Naive thymus-derived CD8-positive, alpha-beta T cell (primary cell): ENCODE measurements around the gene NIPAL4. TPM values are rescaled to one million over a fixed set of nuclear protein-coding genes. Genes with fewer than 3 reads are reported as not detected.
"Not testable (repeated sequence)": the region's sequence is repeated elsewhere in the genome, so short reads cannot be mapped to it uniquely, and the experiment has no call there.

Source experiments
- ATAC-seq, 2 donors: fragments of 150-1000 bp; cut with Tn5 transposase in 1 of 2; sonication (Bioruptor Pico), chemical (Tn5 transposase) in 1 of 2; 1 replicate in 1 of 2; 2 replicates in 1 of 2; pipeline ENCODE4 v1.10.0; 2021; ENCODE audit warnings: mild to moderate bottlenecking in 2 of 2, moderate library complexity in 2 of 2
- POLR2A ChIA-PET: fragments of 350-600 bp; sonication (Branson Sonifier 250); formaldehyde crosslinking; loops from one replicate; lab custom pipeline; 2021; ENCODE audit warnings: antibody characterized with exemption; lab: Charles Lee
- DNase-seq, 10 donors: peaks; one replicate each; pipeline versions ENCODE4 v3.0.0 to v3.0.0-alpha.2; 2020 to 2022
- H3K27ac Mint-ChIP-seq, 10 donors: one replicate each; pipeline ENCODE4 v1.8.0; 2020 to 2022; ENCODE audit warnings: mild to moderate bottlenecking in 10 of 10, mixed read lengths in 10 of 10, moderate library complexity in 4 of 10, inconsistent platforms in 1 of 10
- H3K27me3 Mint-ChIP-seq, 5 donors: one replicate each; pipeline ENCODE4 v1.8.0; 2021 to 2022; ENCODE audit warnings: mixed read lengths in 5 of 5
- H3K36me3 Mint-ChIP-seq, 3 donors: one replicate each; pipeline ENCODE4 v1.8.0; 2020 to 2022; ENCODE audit warnings: mixed read lengths in 3 of 3, mild to moderate bottlenecking in 2 of 3, inconsistent platforms in 1 of 3
- H3K4me1 Mint-ChIP-seq, 4 donors: one replicate each; pipeline ENCODE4 v1.8.0; 2021 to 2022; ENCODE audit warnings: mixed read lengths in 4 of 4
- H3K4me3 Mint-ChIP-seq, 10 donors: one replicate each; pipeline ENCODE4 v1.8.0; 2020 to 2022; ENCODE audit warnings: mild to moderate bottlenecking in 10 of 10, mixed read lengths in 10 of 10, moderate library complexity in 6 of 10, inconsistent platforms in 1 of 10
- H3K9me3 Mint-ChIP-seq, 9 donors: one replicate each; pipeline ENCODE4 v1.8.0; 2020 to 2022; ENCODE audit warnings: mixed read lengths in 9 of 9, mild to moderate bottlenecking in 3 of 9, inconsistent platforms in 1 of 9, moderate library complexity in 1 of 9
- polyA plus RNA-seq, 3 donors: library from polyadenylated mRNA; unstranded; fragments of 300-500 nt; fragmentation: Illumina TruSeq; gene quantifications; one replicate each; pipeline ENCODE4 v1.2.3, GENCODE V29; 2021
- total RNA-seq, 8 experiments: library from RNA in 2 of 8; stranded (reverse) in 2 of 8; gene quantifications; one replicate each; pipeline ENCODE4 v1.2.3 and lab custom pipeline; 2021 to 2026

Gene NIPAL4
- total and polyA plus RNA-seq, 5 experiments from 2014 or later: 0.11 to 0.26 TPM; not detected in 3

DNA sequence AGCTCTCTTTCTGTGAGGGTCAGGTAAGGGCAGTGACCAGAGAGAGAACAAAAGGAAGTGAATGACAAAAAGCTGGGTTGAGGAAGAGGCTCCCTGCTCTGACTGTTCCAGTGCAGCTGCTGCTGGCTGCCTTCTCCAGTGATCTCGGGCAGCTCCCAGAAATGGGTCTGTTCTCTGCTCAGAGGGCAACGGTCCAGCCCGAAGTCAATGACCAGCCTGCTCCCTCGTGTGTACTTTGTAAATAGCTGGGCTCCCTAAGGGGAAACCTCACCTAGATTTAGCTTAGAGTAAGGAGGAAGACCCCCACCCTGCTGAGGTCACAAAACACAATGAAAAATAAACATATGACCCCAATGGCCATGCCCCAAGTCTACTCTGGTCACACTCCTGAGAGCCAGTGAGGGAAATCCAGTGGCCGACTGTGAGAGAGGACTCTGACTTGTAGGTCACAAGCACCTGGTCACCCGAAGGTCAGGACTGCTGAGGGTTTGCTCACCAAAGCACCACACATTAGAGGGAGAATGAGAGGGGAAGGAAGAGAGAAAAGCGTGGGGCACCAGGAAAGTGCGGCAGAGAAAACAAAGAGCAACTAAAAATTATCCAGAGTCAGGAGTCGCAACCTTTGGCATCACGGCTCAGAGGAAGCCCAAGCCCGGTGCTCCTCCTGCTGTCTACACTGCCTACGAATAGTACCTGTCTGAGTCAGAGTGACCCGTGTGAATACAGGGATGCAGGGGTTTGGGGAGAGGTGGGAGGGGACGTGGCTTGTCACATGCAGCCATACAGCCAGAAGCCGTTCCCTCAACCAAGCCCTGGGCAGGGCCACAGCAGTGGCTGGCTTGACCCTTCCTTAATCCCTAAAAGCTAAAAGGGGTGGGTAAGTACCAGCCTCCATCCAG, 19.8 kb downstream of the NIPAL4 start:
- POLR2A ChIA-PET: no interaction called here
- DNase-seq (no peak), ATAC-seq (no peak)
- H3K4me3 Mint-ChIP-seq: no peak overlapping the region
- H3K27me3 Mint-ChIP-seq: peaks cover 0 to 3% (median 1%) of the 10 kb centered on the region in 5 donors
- H3K27ac Mint-ChIP-seq: peak overlapping the region in 2 of 10 donors; percentile 43 to 66
- H3K9me3 Mint-ChIP-seq: peaks cover 0 to 4% (median 0%) of the 10 kb centered on the region in 9 donors
- peaks cover 0 to 1% (median 0%) of the 10 kb centered on the region in 3 donors for H3K36me3 Mint-ChIP-seq
- peaks cover 0 to 45% (median under 1%) of the 10 kb centered on the region in 4 donors for H3K4me1 Mint-ChIP-seq

DNA sequence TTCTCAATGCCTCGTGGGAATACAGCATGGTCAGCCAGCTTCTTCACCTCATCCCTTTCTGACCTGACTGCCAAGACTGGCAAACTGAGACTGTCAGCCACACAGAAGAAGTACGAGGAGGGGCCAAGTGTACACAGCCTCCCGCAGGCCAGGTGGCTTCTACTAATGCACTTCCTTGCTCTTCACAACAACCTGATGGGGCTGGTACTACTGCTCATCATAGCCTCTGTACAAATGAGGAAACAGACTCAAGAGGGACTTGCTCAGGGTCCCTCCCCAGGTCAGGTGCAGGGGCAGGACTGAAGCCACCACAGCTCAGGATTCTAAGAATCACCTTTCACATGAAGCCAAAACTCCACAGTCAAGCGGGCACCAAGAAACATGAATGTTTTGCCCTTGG, 21.3 kb downstream of the NIPAL4 start:
- no peak for DNase-seq
- POLR2A ChIA-PET: no interaction called here
- H3K4me1 Mint-ChIP-seq: peaks cover 0 to 57% (median under 1%) of the 10 kb centered on the region in 4 donors
- H3K4me3 Mint-ChIP-seq: peak overlapping the region in 1 of 10 donors; percentile 50
- H3K9me3 Mint-ChIP-seq: peaks cover 0 to 4% (median 0%) of the 10 kb centered on the region in 9 donors
- H3K27me3 Mint-ChIP-seq: peaks cover 0 to 7% (median 1%) of the 10 kb centered on the region in 5 donors
- peak overlapping the region in 2 of 10 donors; percentile 53 to 67 for H3K27ac Mint-ChIP-seq
- peaks cover 0 to 1% (median 0%) of the 10 kb centered on the region in 3 donors for H3K36me3 Mint-ChIP-seq
- no peak for ATAC-seq

DNA sequence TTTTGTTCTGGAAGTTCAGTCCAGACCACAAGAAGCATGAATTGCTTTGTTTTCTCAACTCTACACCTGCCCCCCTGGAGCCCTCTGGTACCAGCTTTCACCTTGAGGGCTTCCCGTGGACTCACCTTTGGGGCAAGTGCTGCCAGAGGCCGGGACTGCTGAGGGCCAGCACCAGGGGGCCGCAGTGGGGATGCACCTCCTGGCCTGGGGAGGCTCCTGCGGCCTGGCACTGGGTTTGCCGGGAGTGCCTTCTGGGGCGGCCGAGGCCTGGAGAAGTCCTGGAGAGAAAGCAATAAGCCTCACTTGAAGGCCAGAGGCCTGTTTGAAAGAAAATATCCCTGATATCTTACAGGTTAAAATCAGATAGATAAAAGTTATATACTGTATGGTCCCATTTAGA, 21.7 kb downstream of the NIPAL4 start:
- Mint-ChIP-seq H3K4me1 (peaks cover 2 to 60% (median 4%) of the 10 kb centered on the region in 4 donors), H3K36me3 (peaks cover 0 to 1% (median 0%) of the 10 kb centered on the region in 3 donors), H3K9me3 (peaks cover 0 to 4% (median 0%) of the 10 kb centered on the region in 9 donors), H3K27ac (peak overlapping the region in 1 of 10 donors; percentile 9), H3K27me3 (peaks cover 0 to 7% (median 1%) of the 10 kb centered on the region in 5 donors), H3K4me3 (no peak overlapping the region)
- no peak for ATAC-seq
- DNase-seq: no peak
- POLR2A ChIA-PET: no interaction called here

DNA sequence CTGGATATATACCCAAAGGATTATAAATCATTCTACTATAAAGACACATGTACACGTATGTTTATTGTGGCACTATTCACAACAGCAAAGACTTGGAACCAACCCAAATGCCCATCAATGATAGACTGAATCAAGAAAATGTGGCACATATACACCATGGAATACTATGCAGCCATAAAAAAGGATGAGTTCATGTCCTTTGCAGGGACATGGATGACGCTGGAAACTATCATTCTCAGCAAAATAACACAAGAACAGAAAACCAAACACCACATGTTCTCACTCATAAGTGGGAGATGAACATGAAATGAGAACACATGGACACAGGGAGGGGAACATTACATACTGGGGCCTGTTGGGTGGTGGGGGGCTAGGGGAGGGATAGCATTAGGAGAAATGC, 22.7 kb downstream of the NIPAL4 start:
- H3K36me3 Mint-ChIP-seq, H3K9me3 Mint-ChIP-seq, POLR2A ChIA-PET, DNase-seq, ATAC-seq, H3K4me3 Mint-ChIP-seq: not testable (repeated sequence)
- H3K4me1 Mint-ChIP-seq: peaks cover 7 to 65% (median 9%) of the 10 kb centered on the region in 4 donors
- H3K27ac Mint-ChIP-seq: peak overlapping the region in 2 of 10 donors; percentile 6 to 26
- H3K27me3 Mint-ChIP-seq: peaks cover 0 to 10% (median 1%) of the 10 kb centered on the region in 5 donors

DNA sequence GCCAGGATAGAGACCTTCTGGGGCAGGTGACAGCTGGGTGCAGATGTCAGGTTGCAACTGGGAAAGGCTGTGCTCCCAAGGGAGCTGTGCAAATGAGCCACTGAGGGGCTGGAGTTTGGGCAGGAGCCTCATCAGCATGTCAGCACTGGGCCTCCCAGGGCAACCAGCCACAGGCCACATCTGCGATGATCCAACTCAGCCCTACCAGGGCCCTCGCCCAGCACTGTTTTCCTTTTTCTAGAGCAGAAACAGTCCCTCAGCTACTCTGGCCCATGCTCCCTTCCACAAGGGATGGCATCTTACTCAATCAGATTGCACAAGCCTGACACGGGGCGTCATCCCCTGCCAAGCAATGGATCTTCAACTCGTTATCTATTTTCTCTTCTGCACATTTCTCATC, 24.8 kb downstream of the NIPAL4 start:
- Mint-ChIP-seq H3K4me3 (no peak overlapping the region), H3K27me3 (peaks cover 0 to 9% (median 1%) of the 10 kb centered on the region in 5 donors), H3K9me3 (peaks cover 0 to 4% (median 0%) of the 10 kb centered on the region in 9 donors), H3K4me1 (peaks cover 7 to 55% (median 9%) of the 10 kb centered on the region in 4 donors), H3K36me3 (peaks cover 0 to 1% (median 0%) of the 10 kb centered on the region in 3 donors), H3K27ac (peak overlapping the region in 1 of 10 donors; percentile 24)
- ATAC-seq (no peak), DNase-seq (no peak)
- POLR2A ChIA-PET: no interaction called here

DNA sequence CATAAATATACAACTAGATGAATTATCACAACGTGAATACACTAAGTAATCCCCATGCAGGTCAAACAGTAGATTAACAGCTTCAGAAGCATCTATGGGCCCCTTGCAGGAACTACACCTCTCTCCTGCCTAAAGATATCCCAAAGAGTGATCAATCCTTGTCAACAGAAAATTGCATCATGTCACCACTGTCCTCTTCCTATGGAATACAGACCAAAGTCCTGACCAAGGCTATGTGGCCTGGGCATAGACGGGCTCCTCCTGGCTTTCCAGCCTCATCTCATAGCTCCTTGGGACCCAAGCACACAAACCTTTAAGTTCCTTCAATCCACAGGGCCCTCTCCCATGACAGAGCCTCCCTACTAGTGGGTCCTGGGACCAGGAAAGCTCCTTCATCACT, 25.3 kb downstream of the NIPAL4 start:
- Mint-ChIP-seq H3K27me3 (peaks cover 0 to 7% (median 1%) of the 10 kb centered on the region in 5 donors), H3K4me1 (peaks cover 6 to 51% (median 9%) of the 10 kb centered on the region in 4 donors), H3K4me3 (no peak overlapping the region), H3K27ac (peak overlapping the region in 2 of 10 donors; percentile 2 to 89), H3K36me3 (peaks cover 0 to 1% (median 0%) of the 10 kb centered on the region in 3 donors), H3K9me3 (peaks cover 0 to 4% (median 0%) of the 10 kb centered on the region in 9 donors)
- ATAC-seq (no peak), DNase-seq (no peak)
- POLR2A ChIA-PET: interaction anchor here (0.6 kb wide), 1 partner anchor 70 kb away, joined by 3 read pairs; no protein-coding TSS in a partner anchor

DNA sequence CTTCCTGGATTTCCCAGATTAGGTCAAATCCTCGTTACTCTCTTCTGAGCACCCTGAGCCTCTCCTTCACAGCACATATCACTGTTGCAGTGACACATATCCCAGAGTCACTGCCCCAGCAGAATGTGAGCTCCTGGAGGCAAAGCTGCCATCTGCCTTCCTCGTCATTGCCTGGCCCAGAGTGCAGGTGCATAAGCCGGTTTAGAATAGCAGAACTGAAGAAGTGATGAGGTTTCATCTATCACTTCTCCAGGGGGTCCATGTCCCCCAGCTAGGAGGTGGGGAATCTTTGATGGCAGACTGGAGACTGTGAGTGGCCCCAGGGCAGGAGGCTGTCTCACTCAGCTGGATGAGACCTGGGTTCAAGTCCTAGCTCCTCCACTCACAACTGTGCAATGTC, 25.8 kb downstream of the NIPAL4 start:
- H3K36me3 Mint-ChIP-seq: peaks cover 0 to 1% (median 0%) of the 10 kb centered on the region in 3 donors
- peaks cover 0 to 7% (median 1%) of the 10 kb centered on the region in 5 donors for H3K27me3 Mint-ChIP-seq
- peaks cover 0 to 4% (median 0%) of the 10 kb centered on the region in 9 donors for H3K9me3 Mint-ChIP-seq
- peaks cover 6 to 51% (median 9%) of the 10 kb centered on the region in 4 donors for H3K4me1 Mint-ChIP-seq
- no peak for ATAC-seq
- H3K27ac Mint-ChIP-seq: peak overlapping the region in 5 of 10 donors; percentile 1 to 89 (median 15)
- H3K4me3 Mint-ChIP-seq: peak overlapping the region in 1 of 10 donors; percentile 37
- DNase-seq: no peak
- POLR2A ChIA-PET: interaction anchor here (0.6 kb wide), 2 partner anchors 10 to 70 kb away, joined by 3 to 4 read pairs; no protein-coding TSS in a partner anchor

DNA sequence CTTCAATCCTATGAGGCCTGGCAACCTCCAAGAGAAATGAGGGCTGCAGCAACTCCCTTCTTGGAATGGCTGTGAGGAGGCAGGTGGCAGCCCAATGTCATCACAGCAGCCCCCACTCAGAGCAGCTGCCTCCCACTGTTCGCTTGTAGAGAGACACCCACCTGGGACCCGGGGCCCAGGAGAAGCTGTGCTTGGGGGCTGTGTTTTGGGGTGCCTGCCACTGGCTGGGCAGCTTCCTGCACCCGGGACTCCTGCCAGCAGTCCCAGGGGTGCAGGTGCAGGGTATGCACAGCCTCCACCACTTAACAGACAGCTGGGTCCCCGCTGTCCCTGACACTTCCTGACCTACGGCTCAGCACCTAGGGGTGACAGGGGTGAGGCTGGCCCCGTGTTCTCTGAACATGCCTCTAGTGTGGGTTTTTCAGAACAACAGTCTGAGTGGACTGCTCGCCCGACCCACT, 26.2 kb downstream of the NIPAL4 start:
- Mint-ChIP-seq H3K27ac (peak overlapping the region in 2 of 10 donors; percentile 37 to 84), H3K27me3 (peaks cover 0 to 7% (median 1%) of the 10 kb centered on the region in 5 donors), H3K36me3 (peaks cover 0 to 1% (median 0%) of the 10 kb centered on the region in 3 donors), H3K9me3 (peaks cover 0 to 4% (median 0%) of the 10 kb centered on the region in 9 donors), H3K4me1 (peaks cover 6 to 47% (median 9%) of the 10 kb centered on the region in 4 donors), H3K4me3 (no peak overlapping the region)
- POLR2A ChIA-PET: interaction anchor here (0.6 kb wide), 2 partner anchors 10 to 69 kb away, joined by 3 to 4 read pairs; no protein-coding TSS in a partner anchor
- DNase-seq (no peak), ATAC-seq (no peak)

DNA sequence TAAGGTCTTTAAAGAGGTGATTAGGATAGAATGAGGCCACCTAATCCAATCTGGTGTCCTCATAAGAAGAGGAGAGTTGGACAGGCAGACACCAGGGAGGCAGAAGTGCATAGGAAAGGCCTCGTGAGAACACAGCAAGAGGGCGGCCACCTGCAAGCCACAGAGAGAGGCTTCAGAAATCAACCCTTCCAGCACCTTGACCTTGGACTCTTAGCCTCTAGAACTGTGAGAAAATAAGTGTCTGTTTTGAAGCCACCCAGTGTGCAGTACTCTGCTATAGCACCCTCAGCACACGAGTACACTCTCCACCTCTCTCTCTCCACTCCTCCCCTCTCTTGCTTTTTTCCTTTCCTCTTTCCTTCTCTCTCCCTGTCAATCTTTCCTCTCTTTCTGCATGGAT, 26.8 kb downstream of the NIPAL4 start:
- Mint-ChIP-seq H3K4me3 (peak overlapping the region in 1 of 10 donors; percentile 11), H3K36me3 (peaks cover 0 to 1% (median 0%) of the 10 kb centered on the region in 3 donors), H3K9me3 (peaks cover 0 to 4% (median 0%) of the 10 kb centered on the region in 9 donors), H3K4me1 (peaks cover 6 to 44% (median 9%) of the 10 kb centered on the region in 4 donors), H3K27me3 (peaks cover 0 to 7% (median 1%) of the 10 kb centered on the region in 5 donors), H3K27ac (peak overlapping the region in 2 of 10 donors; percentile 33 to 84)
- POLR2A ChIA-PET: no interaction called here
- DNase-seq (no peak), ATAC-seq (no peak)

DNA sequence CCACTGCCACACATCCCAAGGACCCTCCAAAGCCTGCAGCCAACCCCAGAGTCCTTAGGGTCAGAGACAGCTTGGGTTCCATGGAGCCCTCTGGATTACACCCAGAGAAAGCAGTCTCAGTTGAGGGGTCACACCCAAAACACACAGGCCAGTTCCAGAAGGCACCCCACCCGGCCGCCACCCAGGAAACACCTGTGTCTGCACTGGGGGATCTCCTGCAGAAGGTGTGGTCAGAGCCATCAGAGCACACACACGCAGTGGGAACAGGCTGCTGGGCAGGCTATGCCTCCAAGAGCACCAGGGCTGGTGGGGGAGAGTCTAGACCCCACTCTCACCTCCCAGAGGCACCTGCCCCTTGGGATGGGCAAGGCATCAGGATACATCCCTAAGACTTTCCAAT, 27.3 kb downstream of the NIPAL4 start:
- DNase-seq (peak in 1 of 10 donors; percentile 18), ATAC-seq (peak in 1 of 2 donors; percentile 52)
- H3K27ac Mint-ChIP-seq: peak overlapping the region in 2 of 10 donors; percentile 33 to 84
- peaks cover 6 to 42% (median 9%) of the 10 kb centered on the region in 4 donors for H3K4me1 Mint-ChIP-seq
- POLR2A ChIA-PET: no interaction called here
- peaks cover 0 to 7% (median 1%) of the 10 kb centered on the region in 5 donors for H3K27me3 Mint-ChIP-seq
- no peak overlapping the region for H3K4me3 Mint-ChIP-seq
- peaks cover 0 to 1% (median 0%) of the 10 kb centered on the region in 3 donors for H3K36me3 Mint-ChIP-seq
- peaks cover 0 to 3% (median 0%) of the 10 kb centered on the region in 9 donors for H3K9me3 Mint-ChIP-seq

DNA sequence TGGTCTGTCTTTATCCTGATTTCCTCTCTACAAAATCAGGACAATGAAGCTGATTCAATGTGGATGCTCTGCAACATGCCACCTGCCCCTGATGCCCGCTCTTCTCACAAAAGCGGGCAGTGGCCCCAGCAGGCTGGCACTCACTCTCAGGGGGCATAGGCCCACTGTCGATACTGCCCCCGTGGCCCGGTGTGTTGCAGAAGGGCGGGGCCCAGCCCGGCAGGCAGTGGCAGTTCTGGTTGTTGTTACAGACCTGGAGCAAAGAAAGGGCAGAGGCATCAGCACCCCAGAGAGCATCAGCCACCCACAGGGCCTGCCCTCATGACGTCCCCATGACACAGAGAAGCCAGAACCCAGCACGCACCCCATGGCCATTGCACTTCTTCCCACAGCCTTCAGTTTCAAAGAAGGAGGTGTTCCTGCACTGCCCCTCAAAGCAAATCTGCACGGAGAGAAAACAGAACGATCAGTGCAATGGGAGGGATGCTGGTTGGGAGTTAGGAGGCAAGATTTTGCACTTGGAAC, 31.5 kb downstream of the NIPAL4 start:
- Mint-ChIP-seq H3K4me1 (peaks cover 5 to 21% (median 7%) of the 10 kb centered on the region in 4 donors), H3K36me3 (no peaks in the 10 kb centered on the region)
- no peak for ATAC-seq

DNA sequence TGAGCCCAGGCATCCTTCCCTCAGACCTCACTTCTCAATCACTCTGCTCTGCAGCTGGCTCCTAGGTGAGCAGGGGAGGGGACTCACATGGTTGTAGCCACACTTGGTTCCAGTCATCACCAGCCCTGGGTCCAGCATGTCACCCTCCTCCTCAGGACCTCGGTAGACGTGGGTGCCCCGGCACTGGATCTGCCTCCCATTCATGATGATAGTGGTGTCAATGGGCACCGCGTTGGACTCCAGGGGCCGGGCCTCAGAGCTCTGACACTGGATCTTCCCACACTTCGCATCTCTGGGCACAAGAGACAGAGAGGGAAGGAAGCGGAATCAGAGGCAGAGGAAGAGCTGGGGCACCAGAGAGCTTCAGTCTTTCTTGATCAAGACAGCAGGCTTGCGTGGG, 32.9 kb downstream of the NIPAL4 start:
- Mint-ChIP-seq H3K36me3 (no peaks in the 10 kb centered on the region), H3K9me3 (no peaks in the 10 kb centered on the region), H3K4me1 (peaks cover 0 to 8% (median 0%) of the 10 kb centered on the region in 4 donors), H3K27me3 (no peaks in the 10 kb centered on the region), H3K4me3 (no peak overlapping the region), H3K27ac (no peak overlapping the region)
- POLR2A ChIA-PET: no interaction called here
- ATAC-seq (no peak), DNase-seq (no peak)

More for the DNA sequence above, 31.5 kb downstream of the NIPAL4 start:
- POLR2A ChIA-PET: no interaction called here
- no peak for DNase-seq
- Mint-ChIP-seq H3K27me3 (peaks cover 0 to 4% (median 0%) of the 10 kb centered on the region in 5 donors), H3K4me3 (no peak overlapping the region), H3K9me3 (no peaks in the 10 kb centered on the region), H3K27ac (no peak overlapping the region)
